ENCODE measurements around the gene CA5A.
"Not testable (repeated sequence)": the region's sequence is repeated elsewhere in the genome, so short reads cannot be mapped to it uniquely, and the experiment has no call there.

Gene CA5A

DNA sequence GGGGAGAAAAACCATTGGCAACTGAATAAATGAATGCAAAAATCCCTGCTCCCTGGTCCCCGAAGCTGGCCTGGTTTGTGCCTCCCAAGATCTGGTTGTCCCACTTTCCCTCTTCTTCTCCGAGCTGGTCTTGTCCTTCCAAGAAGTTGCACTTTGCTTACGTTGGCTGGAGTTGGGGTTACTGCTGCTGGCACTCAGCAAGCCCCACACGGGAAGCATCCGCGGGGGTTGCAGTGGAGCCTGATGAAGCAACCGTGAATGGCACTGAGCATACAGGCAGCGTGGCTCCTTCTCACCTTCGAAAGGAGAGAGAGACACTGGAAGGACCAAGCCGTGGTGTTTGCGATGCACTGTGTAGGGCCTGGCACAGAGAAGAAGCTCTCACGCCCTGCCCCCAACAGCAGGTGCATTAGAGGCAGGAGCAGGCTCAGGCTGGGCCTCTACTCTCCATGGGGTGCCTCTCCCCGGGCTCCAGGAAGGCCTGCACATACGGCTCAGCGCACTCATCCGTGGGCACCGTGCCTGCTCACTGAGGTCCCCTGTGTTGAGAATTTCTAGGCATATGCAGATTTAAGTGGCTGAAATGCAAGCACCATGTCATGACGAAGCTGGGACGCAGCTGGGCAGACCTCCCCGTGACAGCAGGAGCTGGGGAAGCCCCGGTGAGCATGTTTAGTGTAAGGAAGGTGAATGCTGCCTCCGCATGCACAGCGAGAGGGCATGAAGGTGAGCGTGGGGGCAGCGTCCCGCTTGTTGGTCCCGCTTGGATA, 12.1 kb downstream of the CA5A start:
- DNase-seq (ENCODE audit: low read depth in 2 of 2), result no peak

DNA sequence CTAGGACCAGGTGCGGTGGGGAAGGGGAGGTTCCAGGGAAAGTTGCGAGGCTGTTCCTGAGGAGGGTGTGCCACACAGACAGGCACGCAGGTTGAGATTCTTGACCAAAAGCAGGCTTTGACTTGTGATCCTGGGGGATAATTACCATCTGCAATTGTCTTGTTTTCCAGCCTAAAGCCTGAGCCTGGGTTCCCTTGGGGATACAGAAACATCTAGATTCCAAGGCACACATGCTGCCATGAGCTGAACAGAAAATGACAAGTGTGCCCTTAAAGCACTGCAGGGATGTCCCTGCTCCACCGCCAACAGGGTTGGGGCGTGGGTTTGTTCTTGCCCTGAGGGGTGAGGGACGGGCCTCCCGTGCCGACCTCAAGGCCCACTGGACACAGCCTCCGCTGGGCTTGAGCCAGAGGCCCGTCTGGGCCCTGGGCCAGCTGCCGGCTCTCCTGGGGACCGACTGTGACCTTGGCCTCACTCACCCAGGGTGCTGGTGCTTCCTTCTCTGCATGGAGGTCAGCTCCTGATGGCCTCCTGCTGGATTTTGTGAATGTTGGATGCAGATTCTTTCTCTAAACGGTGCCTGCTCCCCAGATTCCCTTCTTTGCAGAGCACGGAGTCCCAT, 14.0 kb downstream of the CA5A start:
- no peak for DNase-seq (ENCODE audit: low read depth in 2 of 2)

DNA sequence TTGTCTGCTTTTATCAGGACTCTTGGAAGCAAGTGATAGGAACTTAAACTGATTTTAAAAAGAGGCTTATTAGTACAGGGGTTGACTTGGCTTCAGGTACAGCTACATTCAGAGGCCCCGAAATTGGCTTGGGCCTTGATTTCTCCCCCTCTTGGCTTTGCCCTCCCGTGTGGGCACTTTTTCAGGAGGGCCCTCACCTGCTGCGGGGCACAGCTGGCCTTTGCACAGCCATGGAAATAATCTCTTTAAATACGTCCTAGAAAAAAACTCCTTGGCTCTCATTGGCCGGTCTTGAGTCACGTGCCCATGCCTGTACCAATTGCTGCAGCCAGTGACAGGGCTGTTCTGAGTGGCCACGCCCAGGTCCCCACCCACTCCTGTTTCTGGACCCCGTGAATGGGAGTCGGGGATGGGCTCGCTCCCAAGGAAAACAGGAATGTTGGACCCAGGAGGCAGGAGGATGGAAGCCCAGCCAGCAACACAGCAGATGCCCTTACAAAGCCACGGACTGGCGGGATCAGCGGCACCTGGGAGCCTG, 15.0 kb downstream of the CA5A start:
- DNase-seq (ENCODE audit: low read depth in 2 of 2), result no peak

DNA sequence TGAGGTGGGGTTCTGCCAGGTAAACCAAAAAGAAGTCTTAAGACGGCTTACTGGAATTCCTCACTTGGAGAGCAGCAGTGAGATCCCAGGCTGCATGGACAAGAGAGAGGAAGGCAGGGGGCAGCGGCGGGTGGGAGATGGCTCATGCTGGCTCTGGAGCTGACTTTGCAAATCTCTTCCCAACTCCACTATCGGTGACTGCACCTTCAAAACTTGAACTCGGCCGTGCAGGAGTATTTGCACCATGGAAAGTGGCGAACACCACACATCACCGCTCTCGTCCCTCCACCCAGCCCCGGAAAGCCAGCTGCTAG, 16.7 kb downstream of the CA5A start:
- DNase-seq (ENCODE audit: low read depth in 2 of 2), result no peak

DNA sequence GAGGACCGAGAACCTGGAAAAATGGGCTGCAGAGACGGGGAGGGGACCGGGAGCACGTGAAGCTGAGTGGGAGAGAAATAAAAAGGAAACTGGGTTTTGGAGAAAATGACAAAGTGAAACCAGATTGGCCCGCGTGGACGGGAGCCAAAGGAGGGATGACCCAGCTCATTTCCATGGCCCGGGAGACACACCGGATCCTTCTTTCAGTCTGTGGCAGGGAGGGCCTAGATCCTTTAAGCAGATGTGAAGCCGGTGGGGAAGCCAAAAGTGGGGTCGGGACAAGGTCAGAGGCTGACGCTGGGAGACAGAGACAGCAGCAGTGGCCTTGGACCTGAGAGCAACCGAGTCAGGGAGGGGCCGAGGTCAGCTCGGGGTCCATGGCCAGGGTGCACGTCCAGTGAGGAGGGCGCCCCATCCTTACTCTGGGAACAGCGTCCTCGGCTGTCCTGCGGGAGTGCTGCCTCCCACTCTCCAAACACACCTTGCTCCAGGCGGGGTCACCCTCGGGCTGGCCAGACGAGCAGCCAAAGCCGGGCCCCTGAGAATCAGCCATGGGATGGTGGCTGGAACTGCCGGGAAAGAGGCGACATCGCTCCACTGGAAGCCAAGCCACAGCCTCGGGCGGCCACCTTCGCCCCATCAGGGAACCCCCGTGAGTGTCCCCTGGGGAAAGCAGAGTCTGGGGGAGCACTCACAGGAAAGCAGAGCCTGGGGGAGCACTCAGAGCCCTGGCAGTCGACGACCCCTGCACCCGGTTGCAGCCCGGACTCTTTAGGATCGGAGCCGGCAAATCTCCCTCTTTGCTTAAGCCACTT, 17.3 kb downstream of the CA5A start:
- DNase-seq (ENCODE audit: low read depth in 2 of 2), result no peak

DNA sequence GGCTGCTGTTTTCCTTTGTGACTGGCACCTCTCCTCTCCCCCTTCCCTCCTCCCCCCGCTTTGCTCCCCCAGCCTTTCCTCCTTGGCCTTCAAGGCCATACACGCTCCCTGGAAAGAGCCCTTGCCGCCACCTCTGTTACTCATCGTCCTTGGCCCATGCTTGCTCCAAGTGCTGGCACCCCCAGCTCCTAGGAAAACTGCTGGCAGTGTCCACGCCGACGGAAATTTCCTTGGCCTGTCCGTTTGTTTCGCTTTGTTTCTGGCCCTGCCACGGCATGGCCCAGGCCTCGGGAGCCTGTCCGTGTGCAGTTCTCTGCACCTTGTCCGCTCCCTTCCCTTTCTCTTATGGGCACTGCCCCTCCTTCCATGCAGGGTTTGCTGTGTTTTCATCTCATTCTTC, 18.0 kb downstream of the CA5A start:
- DNase-seq (ENCODE audit: low read depth in 2 of 2), result no peak

DNA sequence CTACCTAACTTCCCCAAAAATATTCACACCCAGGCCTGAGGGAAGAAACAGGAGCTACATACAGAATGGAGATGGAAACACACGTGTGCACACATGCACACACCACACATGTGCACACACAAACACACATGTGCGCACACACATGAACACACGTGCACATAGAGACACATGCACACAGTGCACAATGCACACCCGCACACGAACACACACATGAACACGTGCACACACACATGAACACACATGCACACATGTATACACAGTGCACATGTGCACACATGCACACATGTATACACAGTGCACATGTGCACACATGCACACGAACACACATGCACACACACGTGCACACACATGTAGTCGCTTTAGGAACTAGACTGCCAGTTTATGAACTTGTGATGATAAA, 18.8 kb downstream of the CA5A start:
- no peak for DNase-seq (ENCODE audit: low read depth in 2 of 2)

DNA sequence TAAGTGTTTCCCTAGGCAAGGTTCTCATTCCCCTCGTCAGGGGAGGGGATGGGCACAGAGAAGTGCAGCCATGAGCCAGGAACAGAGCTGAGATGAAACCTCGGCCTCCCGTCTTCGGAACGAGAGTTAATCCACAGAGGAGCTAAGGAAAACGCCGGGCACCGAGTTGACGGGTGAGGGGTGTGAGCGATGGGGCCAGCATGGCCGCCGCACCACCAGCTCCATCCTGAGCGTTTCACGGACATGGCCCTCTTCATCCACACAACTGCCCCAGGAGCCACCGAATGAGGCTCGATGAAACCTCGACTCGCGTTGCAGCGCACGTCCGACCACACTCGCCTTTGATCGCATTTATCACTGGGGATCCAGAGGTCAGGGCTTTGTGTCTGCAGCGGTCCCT, 21.5 kb downstream of the CA5A start:
- DNase-seq (ENCODE audit: low read depth in 2 of 2), result no peak

DNA sequence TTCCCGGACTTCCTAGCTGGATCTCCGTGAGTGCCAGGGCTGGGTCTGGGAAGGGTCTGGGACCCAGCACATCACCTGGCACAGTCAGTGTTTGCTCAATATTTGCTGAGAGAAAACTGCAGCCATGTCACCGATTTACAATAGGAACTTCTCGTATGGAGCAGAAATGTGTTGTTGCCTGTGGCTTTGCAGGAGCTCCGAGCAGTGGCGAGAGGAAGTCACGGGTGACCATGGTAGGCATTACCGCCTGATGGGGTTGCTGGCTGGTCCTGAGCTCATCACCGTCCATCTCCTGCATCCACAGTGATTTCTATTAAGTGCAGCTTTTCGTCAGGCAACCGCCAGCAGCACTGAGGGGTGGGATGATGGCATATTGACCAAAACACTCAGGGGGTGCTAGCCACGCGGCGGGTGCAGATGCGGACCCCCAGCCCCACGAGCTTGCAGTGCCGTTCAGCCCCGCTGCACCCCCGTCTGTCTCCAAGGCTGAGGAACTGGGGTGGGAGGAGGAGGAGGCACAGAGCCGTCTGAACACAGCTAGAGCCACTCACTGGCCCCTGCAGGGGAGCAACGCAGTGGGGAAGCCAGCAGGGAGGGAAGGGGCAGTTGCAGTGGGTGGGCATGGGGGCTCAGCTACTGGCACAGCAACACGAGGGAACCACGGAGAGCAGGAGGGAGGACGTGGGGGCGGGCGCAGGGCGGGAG, 22.2 kb downstream of the CA5A start:
- DNase-seq (ENCODE audit: low read depth in 2 of 2), result not testable (repeated sequence)

DNA sequence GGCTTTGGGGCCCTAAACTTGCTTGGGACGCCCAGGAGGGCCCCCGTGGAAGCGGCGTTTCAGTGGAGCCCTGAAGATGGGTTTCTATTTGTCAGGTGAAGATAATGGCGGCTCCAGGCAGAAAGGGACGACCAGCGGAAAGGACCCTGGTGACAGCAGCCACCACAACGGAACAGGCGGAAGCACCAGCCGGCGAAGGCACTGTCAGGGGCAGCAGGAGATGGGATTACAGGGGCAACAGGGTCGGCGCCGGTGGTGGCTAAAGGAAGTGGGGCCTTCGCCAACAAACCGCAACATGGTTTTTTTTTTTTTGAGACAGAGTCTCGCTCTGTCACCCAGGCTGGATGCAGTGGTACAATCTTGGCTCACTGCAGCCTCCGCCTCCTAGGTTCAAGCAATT, 23.6 kb downstream of the CA5A start:
- DNase-seq (ENCODE audit: low read depth in 2 of 2), result not testable (repeated sequence)

DNA sequence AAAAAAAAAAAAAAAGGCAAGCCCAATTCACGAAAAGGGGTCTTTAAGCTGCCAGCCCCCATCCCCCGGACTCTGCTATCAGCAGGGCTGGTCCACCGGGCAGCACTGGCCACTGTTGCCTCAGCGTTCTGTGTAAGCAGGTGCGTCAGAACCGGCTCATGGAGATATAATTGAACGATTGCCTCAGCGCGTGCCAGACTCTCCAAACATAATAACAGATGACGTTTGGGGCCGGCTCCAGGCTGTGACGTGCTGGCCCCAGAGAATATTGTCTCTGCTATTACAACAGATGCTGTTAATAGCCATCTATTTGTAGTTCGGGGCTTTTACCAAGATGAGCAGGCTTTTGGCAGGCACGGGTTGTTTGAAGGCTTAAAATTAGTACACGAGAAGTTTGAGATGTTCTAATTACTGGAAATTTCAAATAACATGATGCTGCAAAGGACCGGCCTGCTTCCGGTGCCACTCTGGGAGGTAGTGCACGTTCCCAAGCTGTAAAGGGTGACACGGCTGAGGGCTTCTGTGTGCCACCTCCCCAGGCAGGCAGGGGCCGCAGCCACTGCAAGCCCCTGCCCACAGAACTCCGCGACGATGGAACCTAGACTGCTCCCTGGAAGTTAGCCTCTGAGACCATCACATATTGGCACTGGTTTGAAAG, 25.1 kb downstream of the CA5A start:
- not testable (repeated sequence) for DNase-seq (ENCODE audit: low read depth in 2 of 2)

DNA sequence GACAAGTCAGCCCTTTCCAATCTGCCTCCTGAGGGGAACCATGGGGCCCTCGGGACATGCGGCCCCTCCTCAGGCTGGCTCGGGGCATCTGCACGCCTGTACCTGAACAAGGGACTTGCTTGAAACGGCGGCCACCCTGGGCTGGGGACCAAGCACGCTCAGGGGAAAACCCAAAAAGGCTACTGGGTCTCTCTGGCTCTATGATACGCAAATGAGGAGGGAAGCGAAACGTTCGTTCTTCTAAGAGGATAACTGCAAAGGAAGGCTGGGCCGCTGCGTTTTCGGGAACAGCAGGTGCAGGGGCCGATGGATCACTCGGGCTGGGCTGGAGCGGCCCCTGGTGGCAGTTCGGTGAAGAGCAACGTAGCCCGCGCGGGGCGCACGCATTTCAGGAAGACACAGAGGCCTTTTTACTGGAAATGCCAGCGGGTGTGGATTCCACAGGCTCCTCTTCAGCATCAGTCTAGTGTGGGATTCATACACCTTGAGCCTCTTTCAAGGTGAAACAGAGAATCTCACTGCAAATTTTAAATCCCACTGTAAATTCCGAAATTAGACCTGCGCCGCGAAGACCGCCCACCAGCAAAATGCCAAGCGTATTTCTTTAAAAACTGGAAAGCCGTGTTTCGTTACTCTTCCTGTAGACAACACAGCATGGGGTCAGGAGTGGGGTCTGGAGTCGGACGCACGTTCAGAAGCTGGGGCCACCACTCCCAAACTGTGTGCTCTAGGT, 27.0 kb downstream of the CA5A start:
- DNase-seq (ENCODE audit: low read depth in 2 of 2), result peak; percentile 86 to 87

- not testable (repeated sequence) for DNase-seq (ENCODE audit: low read depth in 2 of 2)
Measured at GRCh38 chr16:87908101-87908500, 28.2 kb downstream of the CA5A start.

DNA sequence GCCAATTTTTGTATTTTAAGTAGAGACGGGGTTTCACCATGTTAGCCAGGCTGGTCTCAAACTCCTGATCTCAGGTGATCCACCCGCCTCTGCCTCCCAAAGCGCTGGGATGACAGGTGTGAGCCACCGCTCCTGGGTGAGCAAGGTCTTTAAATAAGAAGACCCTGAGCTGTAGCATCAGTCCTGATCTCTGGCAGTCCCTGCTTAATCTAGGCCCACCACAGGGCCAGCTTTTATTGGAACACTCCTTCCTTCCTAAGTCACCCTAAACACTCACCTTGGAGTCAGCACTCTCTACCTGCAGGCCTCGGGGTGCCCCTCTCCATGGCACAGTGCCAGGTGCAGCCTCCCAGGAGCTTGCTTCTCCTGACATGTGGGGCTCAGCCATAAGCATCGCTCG, 30.8 kb downstream of the CA5A start:
- DNase-seq (ENCODE audit: low read depth in 2 of 2), result not testable (repeated sequence)

DNA sequence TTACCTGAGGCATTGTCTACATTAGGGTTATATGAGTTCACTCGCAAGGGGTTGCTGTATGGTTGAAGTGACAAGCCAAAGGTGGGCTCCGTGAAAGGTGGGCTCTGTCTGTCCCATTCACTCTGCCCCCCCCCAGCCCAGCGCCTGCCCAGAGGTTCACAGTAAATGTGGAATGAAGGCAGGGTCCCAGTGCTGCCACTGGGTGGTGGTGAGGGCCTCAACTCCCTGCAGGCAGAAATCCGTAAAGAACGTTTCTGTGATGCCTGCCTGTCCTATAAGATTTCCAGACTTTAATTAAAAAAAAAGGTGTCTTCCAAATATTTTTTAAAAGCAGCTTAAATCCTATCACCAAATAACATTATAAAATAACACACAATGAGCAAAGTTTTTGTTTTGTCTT, 31.4 kb downstream of the CA5A start:
- not testable (repeated sequence) for DNase-seq (ENCODE audit: low read depth in 2 of 2)

DNA sequence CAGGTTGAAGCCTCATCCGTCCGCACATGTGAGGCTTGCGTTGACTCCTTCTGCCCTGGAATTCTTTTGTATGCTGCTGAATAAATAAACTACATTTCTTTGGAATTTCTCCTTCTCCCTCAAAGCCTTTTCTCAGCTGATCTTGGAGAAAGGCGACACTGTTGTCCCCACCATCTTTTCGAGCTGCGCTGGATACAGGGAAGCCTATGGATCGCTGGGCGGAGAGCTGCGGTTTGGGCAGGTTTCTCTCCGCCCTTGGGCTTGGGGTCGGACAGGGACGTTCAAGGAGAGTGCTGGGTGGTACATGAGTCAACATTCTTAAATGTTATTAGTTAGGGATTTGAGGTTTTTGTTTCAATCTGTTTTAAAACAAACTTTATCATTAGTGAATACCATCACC, 35.8 kb downstream of the CA5A start:
- not testable (repeated sequence) for DNase-seq (ENCODE audit: low read depth in 2 of 2)

DNA sequence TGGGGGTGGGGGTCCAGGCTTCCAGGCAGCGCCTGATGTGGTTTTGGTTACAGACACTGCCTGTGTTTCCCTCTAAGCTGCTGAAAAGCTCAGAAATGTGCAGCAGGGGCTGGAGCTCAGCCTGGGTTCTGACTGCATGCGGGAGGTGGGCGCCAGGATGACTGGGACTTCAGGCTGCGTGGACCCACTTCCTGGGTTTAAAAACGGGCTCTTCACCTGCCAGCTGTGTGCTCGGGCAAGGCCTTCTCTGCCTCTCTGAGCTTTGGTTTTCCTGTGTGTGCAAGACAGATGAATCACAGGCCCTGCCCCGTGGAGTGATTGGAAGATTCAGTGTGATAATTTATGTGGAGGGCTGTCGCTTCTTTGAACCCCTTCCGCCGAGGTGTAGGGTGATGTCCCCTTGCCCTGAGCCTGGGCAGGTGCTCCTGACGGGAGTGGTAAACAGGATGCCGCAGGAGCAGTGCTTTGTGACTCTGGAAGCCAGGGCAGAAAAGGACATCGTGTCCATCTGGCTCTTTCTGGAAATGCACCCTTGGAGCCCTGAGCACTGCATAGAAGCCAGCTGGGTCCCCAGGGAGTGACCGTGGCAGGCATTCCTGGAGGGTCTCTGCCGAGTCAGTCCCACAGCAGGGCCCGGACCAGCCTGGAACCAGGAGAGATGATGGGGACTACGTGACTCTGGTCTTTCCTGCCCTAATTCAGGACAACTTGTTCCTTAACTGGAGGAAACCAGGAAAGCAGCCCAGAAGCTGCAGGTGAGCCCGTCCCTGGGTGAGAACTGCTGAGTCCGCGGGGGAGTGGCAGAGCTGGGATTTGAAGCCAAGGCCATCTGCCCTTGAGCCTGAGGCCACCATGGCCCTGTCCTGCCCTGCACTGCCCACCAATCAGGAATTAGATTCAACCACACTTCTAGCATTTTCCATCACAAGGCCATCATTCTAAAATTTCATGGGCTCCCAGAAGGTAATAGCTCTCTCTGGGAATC, 38.5 kb downstream of the CA5A start:
- peak; percentile 41 to 55 for DNase-seq (ENCODE audit: low read depth in 2 of 2)

DNA sequence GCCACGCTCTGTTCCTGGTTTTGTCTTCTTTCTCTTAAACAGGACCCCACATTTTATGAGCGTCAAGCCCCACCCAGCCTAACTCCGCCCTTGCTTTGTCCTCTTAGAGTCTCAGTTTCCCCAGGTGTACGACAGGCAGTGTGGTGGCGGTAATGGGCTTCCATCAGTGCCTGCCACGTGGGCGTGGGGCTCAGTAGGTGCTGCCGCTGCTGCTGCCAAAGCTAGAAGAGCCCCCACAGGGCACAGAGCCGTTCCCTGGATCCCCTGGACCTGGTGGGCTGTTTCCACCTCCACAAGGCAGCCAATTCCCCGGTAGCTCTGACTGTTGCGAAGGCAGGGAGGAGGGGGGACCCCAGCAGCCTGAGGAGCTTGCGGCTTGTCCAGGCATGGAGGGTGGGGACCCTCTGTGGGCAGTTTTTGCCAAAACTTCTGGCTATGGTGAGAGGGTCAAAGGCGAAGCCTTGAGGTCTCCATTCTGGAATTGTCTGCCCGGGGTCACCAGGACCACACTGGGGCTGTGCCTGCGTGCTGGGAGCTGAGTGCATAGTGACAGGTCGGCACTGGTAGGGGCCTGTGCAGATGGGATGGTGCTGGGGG, 39.3 kb downstream of the CA5A start:
- not testable (repeated sequence) for DNase-seq (ENCODE audit: low read depth in 2 of 2)
